Esophagus muscularis mucosa (tissue), 4 donors: ENCODE results near the gene B4GALNT2. TPM values are rescaled to one million over a fixed set of nuclear protein-coding genes. Genes with fewer than 3 reads are reported as not detected.

Source experiments
- DNase-seq: peaks from one replicate; pipeline ENCODE4 v3.0.0-alpha.2; 2017; ENCODE audit errors: extremely low spot score
- H3K27ac ChIP-seq, 4 donors: fragments of 200-600 bp; sonication (generic); replicated peaks in 1 of 4; 1 replicate in 3 of 4; 2 replicates in 1 of 4; pipeline ENCODE4 v1.5.1; 2016 to 2019; ENCODE audit warnings: mild to moderate bottlenecking in 1 of 4
- H3K27me3 ChIP-seq, 4 donors: fragments of 200-600 bp; sonication (generic); one replicate each; pipeline versions ENCODE4 v1.5.1 to v1.6.0; 2016 to 2019
- H3K36me3 ChIP-seq, 4 donors: fragments of 200-600 bp; sonication (generic); one replicate each; pipeline ENCODE4 v1.5.1; 2016 to 2019
- H3K4me1 ChIP-seq, 4 donors: fragments of 200-600 bp; sonication (generic); one replicate each; pipeline ENCODE4 v1.5.1; 2016 to 2019
- H3K4me3 ChIP-seq, 4 donors: fragments of 200-600 bp; sonication (generic); 1 replicate in 2 of 4; 2 replicates in 2 of 4; pipeline ENCODE4 v1.5.1; 2016 to 2019; ENCODE audit warnings: mild to moderate bottlenecking in 4 of 4, moderate library complexity in 1 of 4
- H3K9me3 ChIP-seq, 4 donors: fragments of 200-600 bp; sonication (generic); 1 replicate in 3 of 4; 2 replicates in 1 of 4; pipeline ENCODE4 v1.5.1; 2016 to 2019
- EP300 ChIP-seq: sonication (generic); formaldehyde crosslinking; IDR thresholded peaks from one replicate; pipeline ENCODE4 v1.6.1; 2017; ENCODE audit warnings: antibody characterized with exemption
- POLR2A ChIP-seq: fragments of 450-650 bp; IDR thresholded peaks from one replicate; pipeline ENCODE4 v1.6.1; 2017; ENCODE audit warnings: antibody characterized with exemption, moderate library complexity, mild to moderate bottlenecking, low read depth
- POLR2AphosphoS5 ChIP-seq, 2 donors: sonication (generic); formaldehyde crosslinking; IDR thresholded peaks; one replicate each; pipeline ENCODE4 v1.6.1; 2017; ENCODE audit warnings: antibody characterized with exemption in 2 of 2
- WGBS: methylation state at CpG from one replicate; pipeline ENCODE4 v1.1.5; 2018; 5-methylcytosine and 5-hydroxymethylcytosine counted together
- intact Hi-C: fragments of 100-400 bp; cut with DNase I; formaldehyde crosslinking; loops from one replicate; pipeline ENCODE4 v1.15.1; 2023
- total RNA-seq, 4 donors: library from RNA; depleted of rRNA; stranded (reverse); fragments of >200 nt; gene quantifications; one replicate each; pipeline versions ENCODE4 v1.1.0 to v1.2.1, GENCODE V29; 2016
- TF ChIP-seq, protein P1 (sequence below), 3 experiments: fragments of 200-600 bp in 2 of 3; fragments of 450-650 bp in 1 of 3; sonication (generic) in 2 of 3; IDR thresholded peaks; one replicate each; pipeline ENCODE4 v1.5.1; 2017 to 2019; ENCODE audit warnings: antibody characterized with exemption in 3 of 3, mild to moderate bottlenecking in 2 of 3, moderate library complexity in 1 of 3

The B4GALNT2 gene
- total RNA-seq, 4 donors from 2014 or later = not detected

DNA sequence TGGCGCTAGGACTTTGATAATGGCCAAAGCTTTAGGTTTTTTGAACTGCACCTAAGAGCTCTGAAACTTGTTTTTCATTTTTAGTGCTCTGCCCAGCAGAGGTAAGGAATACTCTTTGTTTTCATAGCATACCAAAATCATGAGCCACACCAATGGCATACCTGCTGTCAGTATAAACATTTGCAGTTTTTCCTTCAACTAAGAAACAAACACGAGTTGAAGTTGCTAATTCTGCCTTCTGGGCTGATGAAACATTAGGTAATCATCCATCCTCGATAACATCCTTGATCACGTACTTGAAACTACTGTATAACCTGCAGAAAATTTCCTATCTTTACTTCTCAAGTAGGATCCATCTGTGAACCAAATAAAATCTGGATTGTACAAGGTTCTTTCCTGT, 20.6 kb upstream of the B4GALNT2 start:
- intact Hi-C loops = no loop called here
- 60% methylated on average over 4 of the region's 4 CpGs for WGBS

DNA sequence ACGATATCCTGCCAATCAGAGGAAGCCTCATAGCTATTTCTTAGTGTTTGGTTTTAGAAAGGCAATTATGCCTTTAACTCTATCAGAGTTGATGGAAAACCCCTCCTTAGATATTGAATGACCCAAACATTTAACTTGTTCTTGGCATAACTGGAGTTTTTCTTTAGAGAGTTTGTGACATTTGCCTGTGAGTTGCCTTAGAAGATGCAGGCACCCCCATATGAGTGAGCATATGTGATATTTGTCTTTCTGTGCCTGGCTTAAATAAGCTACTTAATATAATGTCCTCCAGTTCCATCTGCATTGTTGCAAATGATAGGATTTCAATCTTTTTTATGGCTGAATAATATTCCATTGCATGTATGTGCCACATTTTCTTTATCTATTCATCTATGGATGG, 19.6 kb upstream of the B4GALNT2 start:
- no peak for DNase-seq
- Histone ChIP-seq H3K36me3 (no peaks in the 10 kb centered on the region), H3K9me3 (no peaks in the 10 kb centered on the region), H3K4me3 (no peak overlapping the region), H3K4me1 (no peaks in the 10 kb centered on the region), H3K27ac (no peak overlapping the region), H3K27me3 (peaks cover 0 to 13% (median 0%) of the 10 kb centered on the region in 4 donors)
- intact Hi-C loops = no loop called here
- 96% methylated on average over 1 of the region's 1 CpG for WGBS
- TF ChIP-seq, protein P1, sequence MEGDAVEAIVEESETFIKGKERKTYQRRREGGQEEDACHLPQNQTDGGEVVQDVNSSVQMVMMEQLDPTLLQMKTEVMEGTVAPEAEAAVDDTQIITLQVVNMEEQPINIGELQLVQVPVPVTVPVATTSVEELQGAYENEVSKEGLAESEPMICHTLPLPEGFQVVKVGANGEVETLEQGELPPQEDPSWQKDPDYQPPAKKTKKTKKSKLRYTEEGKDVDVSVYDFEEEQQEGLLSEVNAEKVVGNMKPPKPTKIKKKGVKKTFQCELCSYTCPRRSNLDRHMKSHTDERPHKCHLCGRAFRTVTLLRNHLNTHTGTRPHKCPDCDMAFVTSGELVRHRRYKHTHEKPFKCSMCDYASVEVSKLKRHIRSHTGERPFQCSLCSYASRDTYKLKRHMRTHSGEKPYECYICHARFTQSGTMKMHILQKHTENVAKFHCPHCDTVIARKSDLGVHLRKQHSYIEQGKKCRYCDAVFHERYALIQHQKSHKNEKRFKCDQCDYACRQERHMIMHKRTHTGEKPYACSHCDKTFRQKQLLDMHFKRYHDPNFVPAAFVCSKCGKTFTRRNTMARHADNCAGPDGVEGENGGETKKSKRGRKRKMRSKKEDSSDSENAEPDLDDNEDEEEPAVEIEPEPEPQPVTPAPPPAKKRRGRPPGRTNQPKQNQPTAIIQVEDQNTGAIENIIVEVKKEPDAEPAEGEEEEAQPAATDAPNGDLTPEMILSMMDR (IDR thresholded peaks at IDR 0.05) = no peak
- TF ChIP-seq POLR2A (no peak), EP300 (no peak), POLR2AphosphoS5 (IDR thresholded peaks at IDR 0.05) (no peak)

More for the DNA sequence above, 20.6 kb upstream of the B4GALNT2 start:
- no peaks in the 10 kb centered on the region for H3K4me1 ChIP-seq
- H3K9me3 ChIP-seq = no peaks in the 10 kb centered on the region
- no peak for DNase-seq
- H3K27me3 ChIP-seq = peaks cover 0 to 3% (median 0%) of the 10 kb centered on the region in 4 donors
- no peak overlapping the region for H3K4me3 ChIP-seq
- H3K36me3 ChIP-seq = no peaks in the 10 kb centered on the region
- H3K27ac ChIP-seq = no peak overlapping the region
- TF ChIP-seq EP300 (no peak), POLR2AphosphoS5 (IDR thresholded peaks at IDR 0.05) (no peak), POLR2A (no peak)
- TF ChIP-seq, protein P1 (IDR thresholded peaks at IDR 0.05) = no peak

DNA sequence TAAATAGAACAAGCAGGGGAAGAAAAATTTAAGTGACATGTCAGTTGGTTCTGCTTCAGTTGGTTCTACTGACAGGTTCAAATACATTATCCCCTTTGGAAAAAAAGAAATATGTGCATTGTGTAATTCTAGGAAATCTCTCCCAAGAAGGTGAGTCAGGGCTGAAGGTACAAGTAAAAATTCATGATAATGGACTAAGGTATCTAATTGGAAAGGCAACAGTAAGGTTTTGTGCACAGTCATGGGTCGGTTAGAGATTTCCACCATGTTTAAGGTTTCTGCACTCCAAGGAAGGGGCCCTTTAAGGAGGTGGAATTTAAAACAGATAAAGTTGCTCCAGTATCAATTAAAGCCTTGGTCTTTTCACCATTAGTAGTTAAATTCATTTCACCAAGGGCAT, 17.9 kb upstream of the B4GALNT2 start:
- Histone ChIP-seq H3K27ac (no peak overlapping the region), H3K4me3 (no peak overlapping the region), H3K36me3 (no peaks in the 10 kb centered on the region), H3K4me1 (no peaks in the 10 kb centered on the region), H3K27me3 (peaks cover 0 to 30% (median 0%) of the 10 kb centered on the region in 4 donors), H3K9me3 (no peaks in the 10 kb centered on the region)
- TF ChIP-seq POLR2AphosphoS5 (IDR thresholded peaks at IDR 0.05) = no peak
- WGBS = 83% methylated on average over 1 of the region's 1 CpG
- DNase-seq = peak; percentile 24
- intact Hi-C loops = no loop called here

DNA sequence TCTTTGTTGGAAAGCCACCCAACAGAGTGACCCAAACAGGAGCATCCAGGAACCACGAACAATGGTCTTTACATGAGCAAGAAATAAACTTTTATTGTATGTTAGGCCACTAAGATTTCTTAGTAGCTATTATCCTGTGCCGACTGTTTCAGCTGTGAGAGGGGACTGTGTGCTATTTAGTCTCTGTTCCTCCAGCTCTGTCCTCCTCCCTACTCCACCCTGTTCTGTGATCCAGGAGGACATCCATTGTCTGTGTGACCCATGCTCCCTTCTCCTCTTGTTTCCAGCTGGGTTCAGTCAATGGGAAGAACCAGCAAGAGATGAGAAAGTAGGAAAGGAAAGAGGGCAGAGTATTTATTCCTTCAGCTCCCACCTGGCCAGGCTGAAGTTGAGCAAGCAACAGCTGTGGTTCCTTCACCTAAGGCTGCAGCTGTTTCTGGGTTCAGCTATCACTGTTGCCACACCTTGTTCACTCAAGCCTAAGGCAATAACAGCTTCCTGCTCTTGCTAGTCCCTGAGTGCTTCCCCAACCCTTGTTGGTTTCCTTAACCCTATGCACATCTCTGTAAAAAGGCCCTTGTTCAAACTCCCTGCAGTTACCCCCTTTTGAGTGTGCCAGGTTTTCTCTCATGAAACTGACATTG, 14.9 kb upstream of the B4GALNT2 start:
- H3K4me3 ChIP-seq = no peak overlapping the region
- H3K27me3 ChIP-seq = peaks cover 0 to 50% (median 0%) of the 10 kb centered on the region in 4 donors
- H3K36me3 ChIP-seq = no peaks in the 10 kb centered on the region
- no peaks in the 10 kb centered on the region for H3K4me1 ChIP-seq
- TF ChIP-seq, protein P1 (IDR thresholded peaks at IDR 0.05) = no peak
- TF ChIP-seq EP300 = no peak
- TF ChIP-seq POLR2A = no peak
- TF ChIP-seq POLR2AphosphoS5 (IDR thresholded peaks at IDR 0.05) = no peak
- peaks cover 0 to 4% (median 0%) of the 10 kb centered on the region in 4 donors for H3K9me3 ChIP-seq
- peak; percentile 68 for DNase-seq
- 80% methylated on average over 2 of the region's 2 CpGs for WGBS
- no peak overlapping the region for H3K27ac ChIP-seq
- intact Hi-C loops = no loop called here

DNA sequence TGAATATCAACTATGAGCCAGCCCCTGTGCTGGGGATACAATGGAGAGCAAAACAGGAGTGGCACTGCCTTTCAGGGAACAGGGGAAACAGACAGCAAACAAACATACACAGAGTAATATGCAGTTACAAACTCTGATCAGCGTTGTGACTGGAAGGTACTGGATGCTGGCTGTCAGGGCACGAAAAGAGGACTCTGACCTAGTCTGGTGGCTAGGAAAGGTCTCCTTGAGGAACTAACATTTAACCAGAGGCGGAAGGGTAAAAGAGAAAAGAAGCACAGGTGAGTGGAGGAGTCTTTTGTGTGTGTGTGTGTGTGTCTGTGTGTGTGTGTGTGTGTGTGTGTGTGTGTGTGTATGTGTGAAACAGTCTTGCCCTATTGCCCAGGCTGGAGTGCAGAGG, 12.4 kb upstream of the B4GALNT2 start:
- H3K36me3 ChIP-seq = no peaks in the 10 kb centered on the region
- peaks cover 0 to 4% (median 0%) of the 10 kb centered on the region in 4 donors for H3K9me3 ChIP-seq
- H3K4me1 ChIP-seq = no peaks in the 10 kb centered on the region
- whole genome bisulfite sequencing = 90% methylated on average over 3 of the region's 3 CpGs
- TF ChIP-seq EP300 (no peak), POLR2A (no peak), POLR2AphosphoS5 (IDR thresholded peaks at IDR 0.05) (no peak)
- TF ChIP-seq, protein P1 (IDR thresholded peaks at IDR 0.05) = no peak
- no peak overlapping the region for H3K27ac ChIP-seq
- DNase-seq = no peak
- H3K4me3 ChIP-seq = no peak overlapping the region
- peaks cover 0 to 50% (median 0%) of the 10 kb centered on the region in 4 donors for H3K27me3 ChIP-seq
- intact Hi-C loops = no loop called here
